Right lobe of liver (tissue), 4 donors: ENCODE results near the gene RFX3.

ENCODE experiments used
- CTCF ChIP-seq, 4 donors: fragments of 200-600 bp in 3 of 4; fragments of 450-650 bp in 1 of 4; IDR thresholded peaks; one replicate each; pipeline versions ENCODE4 v1.5.1 to v1.8.0; 2016 to 2022; ENCODE audit warnings: antibody characterized with exemption in 4 of 4, mild to moderate bottlenecking in 2 of 4
- POLR2A ChIP-seq: fragments of 450-650 bp; IDR thresholded peaks from one replicate; pipeline ENCODE4 v1.6.1; 2017; ENCODE audit warnings: antibody characterized with exemption, mild to moderate bottlenecking
- donor health status: DM: no; HTN: no; CAD: no.
- donor health status: DM: no; HTN: no; CAD: no.
- donor health status: DM: no; HTN: yes; CAD: no.

DNA sequence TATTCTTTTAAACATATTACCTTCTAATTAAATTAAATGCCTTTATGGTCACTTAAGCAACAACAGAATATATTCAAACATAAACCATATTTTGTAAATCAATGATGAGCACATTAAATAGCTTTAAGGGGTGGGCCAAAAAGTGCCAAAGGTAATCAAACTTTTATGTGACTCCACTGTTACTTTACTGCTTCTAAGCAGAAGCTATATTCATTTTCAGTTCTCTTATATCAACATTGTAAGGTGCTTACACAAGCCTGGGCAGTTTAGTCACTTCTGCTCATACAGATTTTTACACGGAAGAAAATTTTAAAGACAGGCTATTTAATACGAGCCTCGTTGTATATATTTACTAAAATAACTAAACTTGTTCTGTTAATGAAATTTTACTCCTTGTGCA is 29.9 kb downstream of the RFX3 start:
- TF ChIP-seq CTCF (IDR thresholded peaks at IDR 0.05) (no peak), POLR2A (no peak)
